Activated T-cell treated with anti-CD3 and anti-CD28 coated beads for 24 hours (primary cell): ENCODE results near the gene ZNF774.
A peak's percentile ranks its signal among the peaks of the same experiment; 100 is the strongest.
"Not testable (repeated sequence)": the region's sequence is repeated elsewhere in the genome, so short reads cannot be mapped to it uniquely, and the experiment has no call there.

ENCODE experiments used
- DNase-seq: peaks from one replicate; pipeline ENCODE4 v3.0.0-alpha.2; 2020; ENCODE audit warnings: low read depth

Gene ZNF774

GRCh38 chr15:90347431-90348065, 4.5 kb upstream of the ZNF774 start:
- not testable (repeated sequence) for DNase-seq

GRCh38 chr15:90348456-90348855, 3.6 kb upstream of the ZNF774 start:
- DNase-seq, result no peak

- DNase-seq, result no peak
Observed at GRCh38 chr15:90349072-90349471, 3.0 kb upstream of the ZNF774 start.

DNA sequence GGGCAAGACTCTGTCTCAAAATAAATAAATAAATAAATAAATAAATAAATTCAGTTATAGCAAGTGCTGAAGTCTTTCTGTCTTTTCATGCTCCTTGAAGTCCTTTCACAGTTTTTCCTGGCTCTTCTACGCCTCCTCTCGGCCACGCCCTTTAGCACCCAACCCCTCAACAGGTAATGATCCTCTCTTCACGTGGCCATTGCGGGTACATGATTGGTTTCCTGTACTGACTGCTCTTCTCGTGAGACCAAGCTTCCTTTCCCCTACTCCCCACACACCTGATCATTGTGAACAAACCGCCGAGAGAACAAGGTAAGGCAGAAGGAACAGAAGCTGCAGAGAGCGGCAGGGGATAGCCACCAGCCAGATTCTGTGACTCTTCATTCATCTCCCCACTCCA, 2.3 kb upstream of the ZNF774 start:
- no peak for DNase-seq

GRCh38 chr15:90351479-90352106, 491 bp upstream of the ZNF774 start:
- DNase-seq, result no peak

- no peak for DNase-seq
Observed at GRCh38 chr15:90354986-90355385, 2.9 kb downstream of the ZNF774 start.

- no peak for DNase-seq
Observed at GRCh38 chr15:90358124-90359033, 6.3 kb downstream of the ZNF774 start.

- no peak for DNase-seq
Observed at GRCh38 chr15:90360746-90361145, 8.7 kb downstream of the ZNF774 start.

DNA sequence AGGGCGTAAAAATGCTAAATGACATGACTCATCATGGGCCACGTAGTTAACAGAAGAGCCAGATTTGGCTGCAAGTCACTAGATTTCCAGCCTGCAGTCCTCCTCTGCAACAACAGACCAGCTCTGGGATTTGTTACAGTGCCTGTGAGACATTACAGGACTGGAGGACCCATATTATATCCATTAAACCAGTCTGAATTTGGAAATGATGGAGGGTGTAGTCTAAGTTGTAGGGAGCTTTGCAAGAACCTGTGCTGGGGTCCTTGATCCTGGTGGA, 10.8 kb downstream of the ZNF774 start:
- no peak for DNase-seq

DNA sequence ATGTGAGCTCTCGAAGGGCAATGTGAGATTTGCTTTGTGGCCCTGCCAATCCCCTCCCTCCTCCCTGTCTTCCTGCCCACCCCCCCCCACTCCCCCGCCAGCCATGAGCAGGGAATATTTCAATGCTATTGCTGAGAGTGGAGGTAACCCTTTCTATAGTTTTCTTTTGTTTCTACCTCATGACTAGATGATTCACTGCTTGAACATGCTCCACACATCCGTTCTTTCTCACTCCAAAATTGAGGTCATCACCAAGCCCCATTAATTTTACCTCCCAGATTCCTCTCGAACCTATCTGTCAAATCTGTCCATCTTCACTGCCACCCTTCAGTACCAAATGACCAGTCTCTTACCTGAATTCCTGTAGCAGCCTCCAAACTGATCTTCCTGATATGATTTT, 12.2 kb downstream of the ZNF774 start:
- DNase-seq, result no peak

- no peak for DNase-seq
Observed at GRCh38 chr15:90365414-90366055, 13.5 kb downstream of the ZNF774 start.

- no peak for DNase-seq
Observed at GRCh38 chr15:90367576-90367975, 15.5 kb downstream of the ZNF774 start.

- DNase-seq, result no peak
Observed at GRCh38 chr15:90375071-90375470, 23.0 kb downstream of the ZNF774 start.

DNA sequence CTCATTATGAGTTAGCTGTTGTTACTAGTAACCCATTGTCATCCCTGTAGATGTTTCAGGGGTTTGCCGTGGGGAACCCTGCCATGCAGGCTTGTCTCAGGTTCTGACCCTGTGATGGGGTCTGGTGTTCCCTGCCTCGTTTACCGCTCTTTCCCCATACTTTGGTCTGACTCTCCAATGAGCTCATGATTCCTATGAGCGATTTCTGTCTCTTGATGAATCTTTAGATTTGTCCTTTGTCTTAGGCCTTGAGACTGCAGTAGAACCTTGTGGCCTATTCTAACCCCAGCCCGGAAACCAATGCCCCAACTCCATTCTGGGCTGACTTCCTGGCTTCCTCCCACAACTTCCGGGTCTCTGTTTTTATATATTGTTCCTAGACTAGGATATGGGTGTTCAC, 24.7 kb downstream of the ZNF774 start:
- peak; percentile 46 for DNase-seq

DNA sequence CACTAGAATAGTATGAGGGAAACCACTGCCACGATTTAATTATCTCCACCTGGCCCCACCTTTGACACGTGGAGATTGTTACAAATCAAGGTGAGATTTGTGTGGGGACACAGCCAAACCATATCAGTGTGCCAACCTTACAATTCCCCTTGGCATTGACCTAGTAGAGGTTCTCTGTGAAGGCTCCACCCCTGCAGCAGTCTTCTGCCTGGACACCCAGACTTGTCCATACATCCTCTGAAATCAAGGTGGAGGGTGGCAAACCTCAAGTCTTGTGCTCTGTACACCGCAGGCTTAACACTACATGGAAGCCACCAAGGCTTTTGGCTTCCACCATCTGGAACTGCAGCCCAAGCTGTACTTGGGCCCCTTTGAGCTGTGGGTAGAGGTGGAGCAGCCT, 27.2 kb downstream of the ZNF774 start:
- DNase-seq, result no peak

- DNase-seq, result no peak
Observed at GRCh38 chr15:90381515-90381914, 29.4 kb downstream of the ZNF774 start.

DNA sequence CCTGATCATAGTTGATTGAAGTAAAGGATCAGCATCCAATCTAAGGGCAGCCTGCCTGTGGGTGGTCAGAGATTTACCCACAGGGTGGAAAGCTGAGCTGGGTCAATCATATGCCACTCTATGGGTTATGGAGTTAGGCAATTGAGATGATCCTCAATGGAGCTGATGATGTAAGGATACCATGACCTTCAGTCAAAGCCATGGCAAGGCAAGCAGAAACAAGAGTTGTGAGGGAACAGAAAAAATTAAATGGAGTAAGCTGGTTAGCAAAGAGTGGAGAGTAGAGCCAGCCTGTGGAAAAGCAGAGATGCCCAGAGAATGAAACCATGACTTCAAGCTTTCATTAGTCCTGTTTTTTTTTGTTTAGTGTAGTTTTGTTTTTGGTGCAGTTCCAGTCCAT, 30.2 kb downstream of the ZNF774 start:
- DNase-seq, result no peak

DNA sequence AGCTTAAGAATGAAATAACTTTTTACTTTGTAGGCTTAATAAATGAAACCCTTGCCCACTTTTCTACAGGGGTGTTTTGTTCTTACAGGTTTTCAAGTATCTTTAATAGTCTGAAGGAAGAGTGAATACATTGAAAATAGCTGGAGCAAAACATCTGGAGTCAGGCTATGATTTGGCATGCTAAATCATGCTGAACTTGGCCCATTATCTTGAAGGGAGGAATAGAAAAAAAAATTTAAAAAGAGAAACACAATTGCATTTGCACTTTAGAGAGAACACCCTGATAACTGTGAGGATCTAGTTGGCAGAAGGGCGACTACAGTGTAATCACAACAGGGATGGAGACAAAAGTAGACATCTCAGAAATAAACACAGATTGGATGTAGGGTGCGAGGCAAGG, 34.1 kb downstream of the ZNF774 start:
- DNase-seq, result no peak

DNA sequence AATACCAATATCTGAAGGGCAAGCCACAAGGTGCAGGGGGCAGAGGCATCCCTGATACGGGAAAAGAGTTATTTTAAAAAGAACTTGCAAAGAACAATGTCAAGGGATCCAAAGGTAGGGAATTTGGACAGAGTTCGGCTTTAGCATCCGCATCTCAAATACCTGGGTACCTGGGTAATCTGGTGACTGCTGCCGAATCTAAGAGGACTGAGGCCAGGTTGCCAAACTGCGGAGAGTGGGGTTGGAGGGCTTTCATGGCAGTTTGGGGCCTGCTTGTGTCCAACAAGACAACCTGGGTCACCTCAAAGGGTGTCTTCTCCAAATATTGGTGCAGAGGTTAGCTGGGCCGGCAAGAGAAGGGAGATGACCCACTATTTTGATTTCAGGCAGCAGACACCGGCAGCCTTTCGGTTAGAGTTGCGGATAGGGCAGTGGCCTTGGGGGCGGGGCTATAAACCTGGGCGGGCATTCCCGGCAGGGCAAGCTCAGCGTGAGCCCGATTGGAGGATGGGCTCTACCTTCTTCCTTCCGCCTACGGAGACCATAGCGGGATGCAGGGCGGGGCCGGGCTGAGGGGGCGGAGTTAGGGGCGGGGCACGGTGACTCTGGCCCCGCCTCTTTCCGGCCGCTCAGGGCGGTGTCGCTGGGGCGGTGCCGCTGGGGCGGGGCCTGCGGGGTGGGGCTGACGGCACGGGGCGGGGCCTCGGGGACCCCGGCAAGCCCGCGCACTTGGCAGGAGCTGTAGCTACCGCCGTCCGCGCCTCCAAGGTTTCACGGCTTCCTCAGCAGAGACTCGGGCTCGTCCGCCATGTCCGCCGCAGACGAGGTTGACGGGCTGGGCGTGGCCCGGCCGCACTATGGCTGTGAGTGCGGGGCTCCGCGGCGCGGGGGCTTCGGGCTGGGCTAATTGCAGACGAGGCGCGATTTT, 35.7 kb downstream of the ZNF774 start, which contains the start of gene IQGAP1:
Gene IQGAP1 (plus strand): TSS at position 709 of the 928 bp plus-strand sequence. CDS start 100 bp downstream, at position 809.
- DNase-seq, result peak; percentile 94

DNA sequence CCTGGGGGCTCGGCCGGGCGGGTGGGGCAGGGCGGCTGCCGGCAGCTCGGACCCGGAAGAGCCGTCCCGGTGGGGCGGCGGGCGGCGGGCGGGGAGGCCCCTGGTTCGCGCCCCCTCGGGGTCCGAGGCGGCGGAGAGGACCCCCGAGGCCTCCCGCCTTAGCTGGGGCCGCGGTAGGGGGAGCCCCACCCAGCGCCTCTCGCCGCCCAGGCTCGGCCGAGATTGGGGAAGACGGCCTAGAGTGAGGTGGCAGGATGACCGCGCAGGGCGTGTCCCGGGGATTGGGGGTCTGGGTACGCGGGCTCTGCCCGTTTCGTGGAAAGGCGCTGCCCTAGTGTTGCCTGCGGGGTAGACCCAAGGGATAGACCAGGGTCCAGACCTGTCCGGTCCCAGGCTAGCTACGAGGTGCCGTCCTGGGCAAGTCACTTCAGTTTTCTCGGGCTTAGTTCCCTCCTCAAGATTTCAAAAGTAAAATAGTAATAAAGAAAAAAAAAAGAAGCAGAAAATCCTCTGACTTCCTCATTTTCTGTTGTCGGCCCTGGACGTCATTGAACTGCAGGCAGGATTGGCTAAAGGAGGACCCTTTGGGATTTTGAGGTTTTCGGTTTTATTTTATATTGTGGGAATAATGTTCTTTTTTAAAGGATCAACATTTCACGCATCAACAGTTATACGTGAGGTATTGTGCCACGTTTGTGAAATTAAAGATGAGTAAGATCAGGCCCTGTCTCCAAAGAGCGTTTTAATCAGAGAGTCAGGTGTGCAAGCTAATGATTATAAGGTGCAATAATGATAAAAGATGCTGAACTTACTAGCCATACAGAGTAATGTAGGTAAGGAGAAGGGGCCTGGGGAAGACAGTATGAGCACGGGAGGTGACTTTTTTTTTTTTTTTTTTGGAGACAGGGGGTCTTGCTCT, 36.6 kb downstream of the ZNF774 start:
- DNase-seq, result peak; percentile 33
